Measurements from ENCODE around the gene DDX3X. TPM values are rescaled to one million over a fixed set of nuclear protein-coding genes. Genes with fewer than 3 reads are reported as not detected.

Gene DDX3X
- total and polyA plus RNA-seq, 2 donors (not counting 1 experiment from before 2014, with no cell fraction given): 97.6 to 216 TPM

- no peaks in the 10 kb centered on the region for H3K36me3 ChIP-seq (ENCODE audit: control insufficient read depth, insufficient read depth, low read length)
- TF ChIP-seq, protein P1, sequence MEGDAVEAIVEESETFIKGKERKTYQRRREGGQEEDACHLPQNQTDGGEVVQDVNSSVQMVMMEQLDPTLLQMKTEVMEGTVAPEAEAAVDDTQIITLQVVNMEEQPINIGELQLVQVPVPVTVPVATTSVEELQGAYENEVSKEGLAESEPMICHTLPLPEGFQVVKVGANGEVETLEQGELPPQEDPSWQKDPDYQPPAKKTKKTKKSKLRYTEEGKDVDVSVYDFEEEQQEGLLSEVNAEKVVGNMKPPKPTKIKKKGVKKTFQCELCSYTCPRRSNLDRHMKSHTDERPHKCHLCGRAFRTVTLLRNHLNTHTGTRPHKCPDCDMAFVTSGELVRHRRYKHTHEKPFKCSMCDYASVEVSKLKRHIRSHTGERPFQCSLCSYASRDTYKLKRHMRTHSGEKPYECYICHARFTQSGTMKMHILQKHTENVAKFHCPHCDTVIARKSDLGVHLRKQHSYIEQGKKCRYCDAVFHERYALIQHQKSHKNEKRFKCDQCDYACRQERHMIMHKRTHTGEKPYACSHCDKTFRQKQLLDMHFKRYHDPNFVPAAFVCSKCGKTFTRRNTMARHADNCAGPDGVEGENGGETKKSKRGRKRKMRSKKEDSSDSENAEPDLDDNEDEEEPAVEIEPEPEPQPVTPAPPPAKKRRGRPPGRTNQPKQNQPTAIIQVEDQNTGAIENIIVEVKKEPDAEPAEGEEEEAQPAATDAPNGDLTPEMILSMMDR (conservative IDR thresholded peaks at IDR 0.05 in 1 of 2, IDR thresholded peaks at IDR 0.05 in 1 of 2; ENCODE audit: low read depth in 1 of 2, low read length in 2 of 2): no peak
- no peak for TF ChIP-seq EZH2 (IDR thresholded peaks at IDR 0.05; ENCODE audit: low read length, missing control alignments)
- H3K27me3 ChIP-seq (ENCODE audit: control insufficient read depth, insufficient read depth, low read length): no peaks in the 10 kb centered on the region
- H3K4me2 ChIP-seq (ENCODE audit: extremely low read depth, insufficient read depth, low read length): no peak overlapping the region
- H2AFZ ChIP-seq (ENCODE audit: low read length): no peak overlapping the region
- no peak for DNase-seq (ENCODE audit: low read depth in 2 of 2)
- no peak overlapping the region for H3K27ac ChIP-seq (ENCODE audit: insufficient read depth, low read length)
- H3K4me1 ChIP-seq (ENCODE audit: control insufficient read depth, extremely low read depth, insufficient read depth, low read length): no peaks in the 10 kb centered on the region
- H3K79me2 ChIP-seq (ENCODE audit: control insufficient read depth, insufficient read depth, low read length): no peaks in the 10 kb centered on the region
- no peak overlapping the region for H3K9ac ChIP-seq (ENCODE audit: insufficient read depth, low read length)
- no peak overlapping the region for H3K4me3 ChIP-seq (replicated peaks in 1 of 4; ENCODE audit: control extremely low read depth in 1 of 4, insufficient read depth in 1 of 4, low read depth in 3 of 4, low read length in 4 of 4)
- no peaks in the 10 kb centered on the region for H3K9me3 ChIP-seq (ENCODE audit: control insufficient read depth, insufficient read depth, low read depth, low read length)
- no peaks in the 10 kb centered on the region for H4K20me1 ChIP-seq (ENCODE audit: control insufficient read depth, extremely low read depth, insufficient read depth, low read length)
Observed at GRCh38 chrX:41373989-41374606, 40.1 kb downstream of the DDX3X start.

DNA sequence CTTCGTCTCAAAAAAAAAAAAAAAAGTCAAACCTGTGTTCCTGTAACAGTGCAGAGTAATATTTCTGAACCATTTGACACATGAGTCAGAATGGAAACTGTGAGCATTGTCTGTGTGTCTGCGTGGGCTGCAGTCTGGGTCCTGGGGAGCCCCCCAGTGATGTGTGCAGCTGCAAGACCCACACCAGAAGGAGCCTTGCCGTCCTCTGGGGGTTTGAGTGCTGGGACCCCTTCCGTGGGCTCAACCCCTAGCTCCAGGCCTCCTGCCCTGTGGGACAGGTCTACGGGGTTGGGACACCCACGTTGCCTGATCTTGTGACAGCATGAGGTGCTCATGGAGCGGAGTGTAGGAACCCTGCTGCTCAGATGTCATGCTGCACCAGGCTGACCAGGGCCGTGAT is 43.7 kb downstream of the DDX3X start:
- Histone ChIP-seq H3K79me2 (ENCODE audit: control insufficient read depth, insufficient read depth, low read length) (no peaks in the 10 kb centered on the region), H4K20me1 (ENCODE audit: control insufficient read depth, extremely low read depth, insufficient read depth, low read length) (no peaks in the 10 kb centered on the region), H3K36me3 (ENCODE audit: control insufficient read depth, insufficient read depth, low read length) (no peaks in the 10 kb centered on the region), H3K4me2 (ENCODE audit: extremely low read depth, insufficient read depth, low read length) (no peak overlapping the region), H3K4me3 (replicated peaks in 1 of 4; ENCODE audit: control extremely low read depth in 1 of 4, insufficient read depth in 1 of 4, low read depth in 3 of 4, low read length in 4 of 4) (no peak overlapping the region), H3K27me3 (ENCODE audit: control insufficient read depth, insufficient read depth, low read length) (no peaks in the 10 kb centered on the region), H3K9me3 (ENCODE audit: control insufficient read depth, insufficient read depth, low read depth, low read length) (no peaks in the 10 kb centered on the region), H3K9ac (ENCODE audit: insufficient read depth, low read length) (no peak overlapping the region), H3K4me1 (ENCODE audit: control insufficient read depth, extremely low read depth, insufficient read depth, low read length) (no peaks in the 10 kb centered on the region), H2AFZ (ENCODE audit: low read length) (no peak overlapping the region), H3K27ac (ENCODE audit: insufficient read depth, low read length) (no peak overlapping the region)
- DNase-seq (ENCODE audit: low read depth in 2 of 2): peak in 1 of 2 donors; percentile 25
- TF ChIP-seq, protein P1 (conservative IDR thresholded peaks at IDR 0.05 in 1 of 2, IDR thresholded peaks at IDR 0.05 in 1 of 2; ENCODE audit: low read depth in 1 of 2, low read length in 2 of 2): no peak
- no peak for TF ChIP-seq EZH2 (IDR thresholded peaks at IDR 0.05; ENCODE audit: low read length, missing control alignments)

- Histone ChIP-seq H3K79me2 (ENCODE audit: control insufficient read depth, insufficient read depth, low read length) (no peaks in the 10 kb centered on the region), H3K27ac (ENCODE audit: insufficient read depth, low read length) (peak overlapping the region; percentile 59), H3K9me3 (ENCODE audit: control insufficient read depth, insufficient read depth, low read depth, low read length) (no peaks in the 10 kb centered on the region), H3K4me2 (ENCODE audit: extremely low read depth, insufficient read depth, low read length) (no peak overlapping the region), H3K4me3 (replicated peaks in 1 of 4; ENCODE audit: control extremely low read depth in 1 of 4, insufficient read depth in 1 of 4, low read depth in 3 of 4, low read length in 4 of 4) (no peak overlapping the region), H2AFZ (ENCODE audit: low read length) (no peak overlapping the region), H3K9ac (ENCODE audit: insufficient read depth, low read length) (peak overlapping the region; percentile 23), H4K20me1 (ENCODE audit: control insufficient read depth, extremely low read depth, insufficient read depth, low read length) (no peaks in the 10 kb centered on the region), H3K4me1 (ENCODE audit: control insufficient read depth, extremely low read depth, insufficient read depth, low read length) (peaks cover 4% of the 10 kb centered on the region), H3K27me3 (ENCODE audit: control insufficient read depth, insufficient read depth, low read length) (no peaks in the 10 kb centered on the region), H3K36me3 (ENCODE audit: control insufficient read depth, insufficient read depth, low read length) (no peaks in the 10 kb centered on the region)
- peak; percentile 69 to 97 for DNase-seq (ENCODE audit: low read depth in 2 of 2)
- no peak for TF ChIP-seq EZH2 (IDR thresholded peaks at IDR 0.05; ENCODE audit: low read length, missing control alignments)
- TF ChIP-seq, protein P1 (conservative IDR thresholded peaks at IDR 0.05 in 1 of 2, IDR thresholded peaks at IDR 0.05 in 1 of 2; ENCODE audit: low read depth in 1 of 2, low read length in 2 of 2): no peak
Observed at GRCh38 chrX:41381685-41382084, 47.7 kb downstream of the DDX3X start.

Data from fibroblast of lung (primary cell).